ENCODE data around the gene TACC2. TPM values are rescaled to one million over a fixed set of nuclear protein-coding genes. Genes with fewer than 3 reads are reported as not detected.

The TACC2 gene
- total RNA-seq, 1 experiment from 2014 or later = 89.0 TPM

DNA sequence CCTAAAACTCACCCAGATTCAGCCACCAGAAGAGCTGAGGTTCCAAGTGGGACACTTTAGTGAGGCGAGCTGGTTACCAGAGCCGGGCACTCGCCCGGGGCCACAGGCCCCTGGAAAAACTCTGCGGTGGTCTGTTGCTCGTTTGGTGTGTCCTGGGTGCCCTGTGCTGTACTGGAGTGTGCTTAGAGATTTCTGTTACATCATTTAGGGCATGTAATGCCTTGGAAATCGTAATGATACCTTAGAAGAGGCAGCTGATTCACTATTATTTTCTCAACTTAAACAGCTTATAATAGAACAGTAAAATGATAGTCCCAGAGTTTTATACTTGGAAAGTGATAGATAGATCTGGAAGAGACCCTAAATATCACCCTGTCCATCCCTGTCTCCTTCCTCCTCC lies 233.7 kb downstream of the TACC2 start:
- no peaks in the 10 kb centered on the region for H3K4me1 Mint-ChIP-seq (ENCODE audit: insufficient read depth, unreplicated experiment)
- no peak overlapping the region for H3K4me3 Mint-ChIP-seq (ENCODE audit: unreplicated experiment)
- H3K27ac Mint-ChIP-seq (ENCODE audit: low read depth, unreplicated experiment) = no peak overlapping the region
- BruUV-seq (replicated peaks) = no TSS peak
- TF ChIP-seq, protein P1, sequence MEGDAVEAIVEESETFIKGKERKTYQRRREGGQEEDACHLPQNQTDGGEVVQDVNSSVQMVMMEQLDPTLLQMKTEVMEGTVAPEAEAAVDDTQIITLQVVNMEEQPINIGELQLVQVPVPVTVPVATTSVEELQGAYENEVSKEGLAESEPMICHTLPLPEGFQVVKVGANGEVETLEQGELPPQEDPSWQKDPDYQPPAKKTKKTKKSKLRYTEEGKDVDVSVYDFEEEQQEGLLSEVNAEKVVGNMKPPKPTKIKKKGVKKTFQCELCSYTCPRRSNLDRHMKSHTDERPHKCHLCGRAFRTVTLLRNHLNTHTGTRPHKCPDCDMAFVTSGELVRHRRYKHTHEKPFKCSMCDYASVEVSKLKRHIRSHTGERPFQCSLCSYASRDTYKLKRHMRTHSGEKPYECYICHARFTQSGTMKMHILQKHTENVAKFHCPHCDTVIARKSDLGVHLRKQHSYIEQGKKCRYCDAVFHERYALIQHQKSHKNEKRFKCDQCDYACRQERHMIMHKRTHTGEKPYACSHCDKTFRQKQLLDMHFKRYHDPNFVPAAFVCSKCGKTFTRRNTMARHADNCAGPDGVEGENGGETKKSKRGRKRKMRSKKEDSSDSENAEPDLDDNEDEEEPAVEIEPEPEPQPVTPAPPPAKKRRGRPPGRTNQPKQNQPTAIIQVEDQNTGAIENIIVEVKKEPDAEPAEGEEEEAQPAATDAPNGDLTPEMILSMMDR (IDR thresholded peaks at IDR 0.05; ENCODE audit: unreplicated experiment) = no peak
- H3K9me3 Mint-ChIP-seq (ENCODE audit: unreplicated experiment) = no peaks in the 10 kb centered on the region
- peaks cover 99% of the 10 kb centered on the region for H3K36me3 Mint-ChIP-seq (ENCODE audit: insufficient read depth, unreplicated experiment)
- no peak for DNase-seq (ENCODE audit: unreplicated experiment)
- POLR2A ChIA-PET = interaction anchor here (0.7 kb wide), 1 partner anchor 172 kb away, joined by 3 read pairs; no protein-coding TSS in a partner anchor
- CTCF ChIA-PET = interaction anchor here (1.9 kb wide), 1 partner anchor 45 kb away, joined by 8 read pairs; no protein-coding TSS in a partner anchor
- intact Hi-C loops (cut with micrococcal nuclease) = no loop called here
- no peaks in the 10 kb centered on the region for H3K27me3 Mint-ChIP-seq (ENCODE audit: insufficient read depth, unreplicated experiment)

DNA sequence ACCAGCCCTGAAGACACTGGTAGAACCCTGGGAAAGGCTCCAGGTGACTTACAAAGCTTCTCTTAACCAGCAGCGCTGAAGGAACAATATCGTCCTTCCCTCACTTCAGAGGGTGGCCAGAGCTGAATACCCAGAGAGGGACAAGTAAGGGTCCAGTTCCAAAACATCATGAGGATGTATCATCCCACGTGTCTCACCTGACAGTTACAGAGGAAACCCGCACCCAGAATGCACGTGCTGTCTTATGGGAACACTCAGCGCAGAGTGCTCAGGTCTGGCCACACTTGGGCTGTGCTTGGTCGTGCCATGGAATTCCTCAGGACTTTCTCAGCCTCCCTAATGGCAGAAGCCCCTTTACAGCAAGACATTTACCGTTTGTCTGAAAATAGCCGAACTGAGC lies 235.2 kb downstream of the TACC2 start:
- no peaks in the 10 kb centered on the region for H3K27me3 Mint-ChIP-seq (ENCODE audit: insufficient read depth, unreplicated experiment)
- peaks cover 98% of the 10 kb centered on the region for H3K36me3 Mint-ChIP-seq (ENCODE audit: insufficient read depth, unreplicated experiment)
- no peak overlapping the region for H3K4me3 Mint-ChIP-seq (ENCODE audit: unreplicated experiment)
- BruUV-seq (replicated peaks) = no TSS peak
- intact Hi-C loops (cut with micrococcal nuclease) = no loop called here
- TF ChIP-seq, protein P1 (IDR thresholded peaks at IDR 0.05; ENCODE audit: unreplicated experiment) = no peak
- no peak overlapping the region for H3K27ac Mint-ChIP-seq (ENCODE audit: low read depth, unreplicated experiment)
- CTCF ChIA-PET = no interaction called here
- no peaks in the 10 kb centered on the region for H3K9me3 Mint-ChIP-seq (ENCODE audit: unreplicated experiment)
- POLR2A ChIA-PET = no interaction called here
- H3K4me1 Mint-ChIP-seq (ENCODE audit: insufficient read depth, unreplicated experiment) = no peaks in the 10 kb centered on the region
- DNase-seq (ENCODE audit: unreplicated experiment) = no peak

DNA sequence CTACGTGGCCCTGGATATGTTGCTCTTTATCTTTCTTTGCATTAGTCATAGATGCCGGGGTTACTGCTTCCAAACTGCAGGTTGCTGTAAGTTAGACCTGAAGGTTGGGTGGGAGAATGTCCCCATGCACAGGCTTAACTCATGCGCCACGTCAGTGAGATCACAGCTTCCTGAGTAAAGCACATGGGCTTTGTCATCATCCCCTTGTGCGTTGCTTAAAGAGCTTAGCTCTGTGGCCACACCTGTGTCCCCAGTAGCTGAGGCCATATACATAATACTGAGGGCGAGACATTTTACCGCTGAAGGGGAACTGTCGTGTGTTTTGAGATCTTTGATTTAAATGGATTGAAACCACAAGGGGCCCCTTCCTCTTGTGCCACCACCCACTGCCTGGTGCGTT lies 236.4 kb downstream of the TACC2 start:
- ChIA-PET POLR2A (interaction anchor here (1.0 kb wide), 1 partner anchor 8 kb away, joined by 3 read pairs; no protein-coding TSS in a partner anchor), CTCF (no interaction called here)
- Mint-ChIP-seq H3K27ac (ENCODE audit: low read depth, unreplicated experiment) (no peak overlapping the region), H3K4me3 (ENCODE audit: unreplicated experiment) (no peak overlapping the region), H3K9me3 (ENCODE audit: unreplicated experiment) (no peaks in the 10 kb centered on the region), H3K4me1 (ENCODE audit: insufficient read depth, unreplicated experiment) (no peaks in the 10 kb centered on the region), H3K36me3 (ENCODE audit: insufficient read depth, unreplicated experiment) (peaks cover 98% of the 10 kb centered on the region), H3K27me3 (ENCODE audit: insufficient read depth, unreplicated experiment) (no peaks in the 10 kb centered on the region)
- intact Hi-C loops (cut with micrococcal nuclease) = no loop called here
- no TSS peak for BruUV-seq (replicated peaks)
- DNase-seq (ENCODE audit: unreplicated experiment) = no peak
- TF ChIP-seq, protein P1 (IDR thresholded peaks at IDR 0.05; ENCODE audit: unreplicated experiment) = no peak

DNA sequence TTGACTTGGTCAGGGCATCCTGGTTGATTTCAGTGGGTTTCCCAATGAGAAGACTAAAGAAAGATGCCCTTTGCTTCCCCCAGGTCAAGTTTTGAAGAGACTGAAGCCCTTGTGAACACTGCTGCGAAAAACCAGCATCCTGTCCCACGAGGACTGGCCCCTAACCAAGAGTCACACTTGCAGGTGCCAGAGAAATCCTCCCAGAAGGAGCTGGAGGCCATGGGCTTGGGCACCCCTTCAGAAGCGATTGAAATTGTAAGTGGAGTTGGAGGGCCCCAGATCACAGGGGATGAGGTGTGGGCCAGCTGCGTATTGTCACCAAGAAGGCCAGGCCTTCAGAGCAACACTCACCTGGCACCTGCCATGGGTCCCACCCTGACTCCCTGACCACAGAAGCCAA lies 238.8 kb downstream of the TACC2 start:
- BruUV-seq (replicated peaks) = no TSS peak
- DNase-seq (ENCODE audit: unreplicated experiment) = no peak
- no peaks in the 10 kb centered on the region for H3K4me1 Mint-ChIP-seq (ENCODE audit: insufficient read depth, unreplicated experiment)
- H3K27me3 Mint-ChIP-seq (ENCODE audit: insufficient read depth, unreplicated experiment) = no peaks in the 10 kb centered on the region
- no peak overlapping the region for H3K27ac Mint-ChIP-seq (ENCODE audit: low read depth, unreplicated experiment)
- no peak overlapping the region for H3K4me3 Mint-ChIP-seq (ENCODE audit: unreplicated experiment)
- ChIA-PET CTCF (no interaction called here), POLR2A (no interaction called here)
- H3K9me3 Mint-ChIP-seq (ENCODE audit: unreplicated experiment) = no peaks in the 10 kb centered on the region
- intact Hi-C loops (cut with micrococcal nuclease) = no loop called here
- TF ChIP-seq, protein P1 (IDR thresholded peaks at IDR 0.05; ENCODE audit: unreplicated experiment) = no peak
- H3K36me3 Mint-ChIP-seq (ENCODE audit: insufficient read depth, unreplicated experiment) = peaks cover 97% of the 10 kb centered on the region

Measured in MCF 10A (cell line).